NCI-H1092 treated with DMSO at 0.1 percent for 48 hours (cell line): ENCODE data around the gene GPC6.
"Not testable (repeated sequence)": the region's sequence is repeated elsewhere in the genome, so short reads cannot be mapped to it uniquely, and the experiment has no call there.

Experiments
- DNase-seq: peaks from one replicate; lab custom pipeline; 2025; lab: John Stamatoyannopoulos, UW

Gene GPC6

GRCh38 chr13:93323880-93324279, 97.3 kb downstream of the GPC6 start:
- DNase-seq = not testable (repeated sequence)

- DNase-seq = no peak
These were observed 99.0 kb downstream of the GPC6 start for GRCh38 chr13:93325303-93326233.

GRCh38 chr13:93326234-93326811, 99.7 kb downstream of the GPC6 start:
- DNase-seq = no peak

GRCh38 chr13:93328943-93329342, 102.3 kb downstream of the GPC6 start:
- DNase-seq = no peak

GRCh38 chr13:93336728-93337127, 110.1 kb downstream of the GPC6 start:
- DNase-seq = no peak

- DNase-seq = no peak
These were observed 111.4 kb downstream of the GPC6 start for GRCh38 chr13:93338030-93338429.

- DNase-seq = no peak
These were observed 112.3 kb downstream of the GPC6 start for GRCh38 chr13:93338906-93339305.

- no peak for DNase-seq
These were observed 112.9 kb downstream of the GPC6 start for GRCh38 chr13:93339550-93339949.

- DNase-seq = no peak
These were observed 114.9 kb downstream of the GPC6 start for GRCh38 chr13:93341517-93341916.

GRCh38 chr13:93343097-93343496, 116.5 kb downstream of the GPC6 start:
- no peak for DNase-seq

GRCh38 chr13:93344048-93344705, 117.6 kb downstream of the GPC6 start:
- no peak for DNase-seq

GRCh38 chr13:93345024-93345423, 118.4 kb downstream of the GPC6 start:
- DNase-seq = no peak

- no peak for DNase-seq
These were observed 119.2 kb downstream of the GPC6 start for GRCh38 chr13:93345770-93346169.

GRCh38 chr13:93352616-93353015, 126.0 kb downstream of the GPC6 start:
- DNase-seq = no peak

GRCh38 chr13:93355094-93355493, 128.5 kb downstream of the GPC6 start:
- DNase-seq = no peak

GRCh38 chr13:93356469-93356868, 129.9 kb downstream of the GPC6 start:
- DNase-seq = peak; percentile 77

- DNase-seq = no peak
These were observed 133.4 kb downstream of the GPC6 start for GRCh38 chr13:93360021-93360420.

- peak; percentile 5 for DNase-seq
These were observed 135.1 kb downstream of the GPC6 start for GRCh38 chr13:93361703-93362102.

- no peak for DNase-seq
These were observed 137.6 kb downstream of the GPC6 start for GRCh38 chr13:93364166-93364565.

- DNase-seq = no peak
These were observed 141.7 kb downstream of the GPC6 start for GRCh38 chr13:93368296-93368695.

GRCh38 chr13:93368718-93369117, 142.1 kb downstream of the GPC6 start:
- no peak for DNase-seq

- no peak for DNase-seq
These were observed 146.2 kb downstream of the GPC6 start for GRCh38 chr13:93372856-93373255.

GRCh38 chr13:93375491-93375890, 148.9 kb downstream of the GPC6 start:
- no peak for DNase-seq
